Skin of body (tissue), 2 donors: ENCODE measurements around the gene AP1AR. TPM values are rescaled to one million over a fixed set of nuclear protein-coding genes. Genes with fewer than 3 reads are reported as not detected.
A peak's percentile ranks its signal among the peaks of the same experiment; 100 is the strongest.

Experiments used
- DNase-seq: peaks from one replicate; lab custom pipeline; 2025; lab: John Stamatoyannopoulos, UW
- total RNA-seq: library from RNA; depleted of rRNA; stranded (reverse); fragments of >200 nt; gene quantifications from one replicate; pipeline ENCODE4 v1.2.3, GENCODE V29; 2014

Gene AP1AR
- total RNA-seq, 1 donor from 2014 or later: 19.8 TPM

DNA sequence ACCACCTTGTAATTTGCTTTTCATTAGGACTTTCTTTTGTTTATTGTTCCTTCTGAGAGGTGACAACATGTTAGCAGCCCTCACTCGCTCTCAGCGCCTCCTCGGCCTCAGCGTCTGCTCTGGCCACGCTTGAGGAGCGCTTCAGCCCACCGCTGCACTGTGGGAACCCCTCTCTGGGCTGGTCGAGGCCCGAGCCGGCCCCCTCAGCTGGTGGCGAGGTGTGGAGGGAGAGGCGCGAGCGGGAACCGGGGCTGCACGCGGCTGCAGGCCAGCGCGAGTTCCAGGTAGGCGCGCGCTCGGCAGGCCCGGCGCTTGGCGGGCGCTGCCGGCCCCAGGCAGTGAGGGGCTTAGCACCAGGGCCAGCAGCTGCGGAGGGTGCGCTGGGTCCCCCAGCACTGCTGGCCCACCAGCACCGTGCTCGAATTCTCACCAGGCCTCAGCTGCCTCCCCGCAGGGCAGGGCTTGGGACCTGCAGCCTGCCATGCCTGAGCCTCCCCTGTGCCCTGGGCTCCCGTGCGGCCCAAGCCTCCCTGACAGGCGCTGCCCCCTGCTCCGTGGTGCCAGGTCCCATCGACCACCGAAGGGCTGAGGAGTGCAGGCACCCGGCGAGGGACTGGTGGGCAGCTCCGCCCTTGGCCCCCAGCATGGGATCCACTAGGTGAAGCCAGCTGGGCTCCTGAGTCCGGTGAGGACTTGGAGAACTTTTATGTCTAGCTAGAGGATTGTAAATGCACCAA lies 9.2 kb upstream of the AP1AR start:
- no peak for DNase-seq

DNA sequence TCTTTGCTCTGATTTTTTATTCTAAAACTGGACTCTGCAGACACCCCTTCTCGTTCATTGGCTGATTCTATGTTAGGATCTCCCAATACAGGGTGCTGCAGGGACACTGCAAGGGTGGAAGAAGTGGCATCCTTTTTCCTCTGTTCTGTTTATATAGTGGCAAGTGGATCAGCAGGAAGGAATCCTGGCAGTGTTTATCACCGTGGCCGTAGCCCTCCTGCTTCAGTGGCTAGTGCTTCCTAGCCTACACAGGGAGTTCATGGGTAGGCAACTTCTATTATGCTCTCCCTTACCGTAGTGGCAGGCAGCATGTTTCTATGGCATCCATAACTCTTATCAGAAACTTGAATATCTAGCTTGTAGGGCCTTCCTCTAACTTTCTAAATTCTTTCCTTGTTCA lies 6.4 kb upstream of the AP1AR start:
- DNase-seq: no peak

DNA sequence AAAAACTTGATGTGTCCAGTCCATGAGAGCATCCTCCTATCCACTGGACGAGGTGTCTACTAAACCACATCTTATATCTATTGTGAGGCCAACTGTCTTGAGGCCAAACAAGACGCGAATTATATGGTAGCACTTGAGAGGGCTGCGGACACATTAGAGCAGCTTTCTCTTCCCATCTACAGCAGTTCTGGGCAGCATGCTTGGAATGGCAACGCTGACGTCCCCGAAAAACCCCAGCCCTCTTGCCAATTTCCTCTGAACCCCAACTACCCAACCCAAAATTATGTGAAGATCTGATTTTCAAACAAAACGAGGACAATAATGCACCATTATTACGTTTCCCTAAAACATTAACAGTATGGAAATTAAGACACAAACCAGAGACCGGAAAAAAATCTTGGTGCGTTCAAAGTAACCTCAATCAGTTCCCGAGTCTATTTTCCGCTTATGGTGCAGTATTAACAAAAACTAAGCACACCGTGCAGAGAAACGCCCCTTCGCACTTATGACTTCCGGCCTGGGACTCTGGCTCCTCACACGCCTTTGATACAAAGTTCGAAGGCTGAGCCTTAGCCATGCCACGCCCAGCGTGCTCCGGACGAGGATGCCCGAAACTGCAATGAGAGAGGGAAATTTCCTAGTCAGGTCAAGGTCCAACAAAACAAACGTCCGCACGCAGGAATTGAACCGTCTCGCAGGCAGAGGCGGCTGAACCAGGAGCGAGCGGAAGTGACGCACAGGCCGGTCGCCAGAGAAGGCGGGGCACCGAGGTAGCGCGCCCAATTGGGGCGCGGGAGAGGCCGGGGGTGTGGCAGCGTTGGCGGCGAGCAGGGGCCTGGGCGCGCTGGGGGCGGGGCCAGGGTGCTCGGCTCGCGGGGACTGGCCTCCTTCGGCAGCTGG lies 458 bp upstream of the AP1AR start:
- peak; percentile 95 for DNase-seq

DNA sequence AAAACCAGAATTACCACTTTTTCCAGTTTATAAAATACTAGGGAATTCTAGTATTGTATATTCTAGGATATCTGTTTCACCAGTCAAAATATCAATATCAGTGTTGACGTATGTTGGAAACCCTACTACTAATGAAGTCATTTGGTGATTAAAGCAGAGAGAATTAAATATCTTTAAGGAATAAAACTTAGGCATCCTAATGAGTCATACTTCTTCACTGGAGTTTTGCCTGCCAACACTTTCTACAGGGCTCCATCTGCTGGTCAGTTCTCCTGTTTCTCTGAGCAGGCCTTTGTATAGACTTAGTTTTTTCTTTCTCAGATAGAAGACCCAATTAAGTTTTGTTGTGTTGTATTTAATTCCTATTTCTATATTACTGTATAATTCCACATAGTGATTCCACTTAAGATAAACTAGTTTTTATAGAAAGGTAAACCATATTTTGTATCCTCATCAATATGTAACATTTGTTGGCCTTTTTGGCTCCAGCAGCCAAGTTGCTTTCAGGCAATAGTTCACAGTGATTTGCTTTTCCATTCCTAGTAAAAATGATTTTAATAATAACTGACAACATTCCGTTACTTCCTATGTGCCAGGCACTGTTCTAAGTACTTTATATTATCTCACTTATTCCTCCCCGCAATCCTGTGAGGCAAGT lies 3.5 kb downstream of the AP1AR start:
- DNase-seq: peak; percentile 52

DNA sequence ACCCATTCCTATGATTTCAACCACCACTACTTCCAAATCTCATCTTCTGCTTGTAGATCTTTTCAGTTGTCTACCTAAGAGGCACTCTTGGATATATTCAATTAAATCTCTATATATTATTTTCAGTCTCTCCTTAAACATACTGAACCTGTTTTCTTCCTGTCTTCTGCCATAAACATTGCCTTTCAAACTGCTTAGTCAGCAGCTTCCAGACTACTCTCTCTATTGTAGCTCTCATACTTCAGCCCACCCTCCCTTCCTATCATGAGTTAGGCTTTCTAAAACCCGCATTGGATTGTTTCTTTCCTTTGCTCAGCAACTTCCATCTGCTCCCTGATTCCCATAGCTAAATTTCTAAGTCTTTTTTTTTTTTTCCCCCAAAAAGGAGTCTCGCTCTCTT lies 4.5 kb downstream of the AP1AR start:
- no peak for DNase-seq

DNA sequence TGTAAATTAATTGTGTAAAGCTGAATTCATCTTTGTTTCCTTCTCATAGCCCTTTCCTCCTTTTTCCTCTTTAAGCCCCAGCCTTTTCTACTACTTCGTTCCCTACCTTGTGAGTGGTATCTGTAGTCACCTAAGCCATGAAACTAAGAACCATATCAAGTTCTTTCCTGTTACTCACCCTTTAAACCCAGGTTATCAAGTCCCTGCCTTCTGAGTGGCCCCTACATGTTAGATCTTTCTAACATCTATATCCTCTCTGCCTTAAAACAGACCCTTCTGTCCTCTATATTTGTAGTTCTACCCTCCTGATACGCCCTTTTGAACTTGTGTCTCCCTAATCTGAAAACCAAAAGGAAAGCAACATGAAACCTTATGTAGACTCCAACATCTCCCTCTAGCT lies 7.2 kb downstream of the AP1AR start:
- no peak for DNase-seq

DNA sequence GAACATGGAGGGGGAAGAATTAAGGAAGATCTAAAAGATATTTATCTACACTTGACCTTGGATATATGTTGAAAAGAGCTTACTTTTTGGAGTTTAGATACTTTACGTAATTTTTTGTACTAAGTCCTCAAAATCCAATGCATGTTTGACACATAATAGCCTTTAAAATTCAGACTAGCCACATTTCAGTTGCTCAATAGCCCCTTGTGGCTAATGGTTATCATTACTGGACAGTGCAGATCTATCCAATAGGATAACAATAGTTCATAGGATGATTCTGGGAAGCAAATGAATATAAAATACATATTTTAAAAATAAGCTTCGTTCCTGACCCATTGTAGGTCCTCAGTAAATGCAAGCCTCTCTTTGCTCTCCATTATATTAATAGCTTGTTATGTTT lies 13.8 kb downstream of the AP1AR start:
- no peak for DNase-seq

DNA sequence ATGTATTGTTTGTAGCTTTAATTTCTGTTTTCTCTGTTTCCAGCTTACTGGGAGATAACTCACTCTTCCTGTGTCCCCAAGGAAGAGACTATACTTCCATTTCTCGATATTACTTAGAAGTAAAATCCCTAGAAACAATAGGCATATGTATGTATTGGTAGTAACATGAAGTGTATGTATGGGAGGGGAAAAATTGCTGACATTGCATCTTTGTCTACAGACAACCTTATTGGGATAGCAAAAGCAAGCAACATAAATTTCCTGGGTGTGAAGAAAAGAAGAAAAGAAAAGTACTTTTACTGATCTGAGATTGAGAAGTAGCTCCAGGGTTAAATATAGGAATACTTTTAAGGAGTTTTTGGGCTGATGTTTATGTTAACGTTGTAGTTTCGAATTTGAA lies 15.4 kb downstream of the AP1AR start:
- DNase-seq: no peak

DNA sequence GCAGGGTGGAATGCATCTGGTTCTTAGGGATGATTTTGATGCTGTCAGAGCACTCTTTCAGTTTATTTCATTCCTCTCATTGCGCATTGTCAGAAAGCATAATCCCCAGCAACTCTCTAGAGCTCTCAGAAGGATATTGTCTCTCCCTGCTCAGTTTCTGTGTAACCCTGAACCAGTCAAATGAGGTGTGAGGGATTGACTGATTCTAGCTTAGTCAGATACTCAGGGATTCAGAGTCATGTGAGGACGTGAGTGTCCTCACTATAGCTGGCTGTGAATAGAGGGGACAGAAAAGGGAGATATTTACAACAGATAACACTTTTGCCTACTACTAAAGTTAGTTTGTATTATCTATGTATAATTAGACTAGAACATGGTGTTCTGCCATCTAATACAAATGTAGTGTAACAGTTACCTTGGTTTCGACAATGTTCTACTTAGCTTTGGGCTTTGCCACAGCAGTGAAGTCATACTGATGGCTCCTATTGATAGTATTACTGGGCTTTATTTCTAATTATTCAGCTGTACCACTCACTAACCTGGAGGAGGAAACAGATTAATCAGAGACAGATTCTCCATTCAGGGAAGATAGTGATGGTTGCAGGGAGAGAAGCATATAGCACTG lies 19.5 kb downstream of the AP1AR start:
- no peak for DNase-seq

DNA sequence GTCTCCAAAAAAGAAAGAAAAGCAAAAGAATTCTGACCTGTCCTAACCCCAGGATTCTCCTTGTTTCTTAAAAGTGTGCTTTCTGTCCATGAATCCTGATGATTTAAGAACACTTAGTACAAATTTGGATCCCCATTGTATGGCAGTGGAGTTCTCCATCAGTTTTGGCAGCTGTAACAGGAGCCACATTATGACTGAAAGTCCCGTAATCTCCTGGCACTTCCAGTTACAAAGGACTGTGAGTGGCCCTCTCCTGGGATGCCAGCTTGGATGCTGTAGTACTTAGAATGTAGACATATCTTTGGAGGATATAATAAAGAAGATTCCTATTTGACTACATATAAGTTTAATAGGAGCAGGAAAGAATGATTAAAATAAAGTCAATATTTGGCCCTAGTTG lies 20.6 kb downstream of the AP1AR start:
- DNase-seq: no peak

DNA sequence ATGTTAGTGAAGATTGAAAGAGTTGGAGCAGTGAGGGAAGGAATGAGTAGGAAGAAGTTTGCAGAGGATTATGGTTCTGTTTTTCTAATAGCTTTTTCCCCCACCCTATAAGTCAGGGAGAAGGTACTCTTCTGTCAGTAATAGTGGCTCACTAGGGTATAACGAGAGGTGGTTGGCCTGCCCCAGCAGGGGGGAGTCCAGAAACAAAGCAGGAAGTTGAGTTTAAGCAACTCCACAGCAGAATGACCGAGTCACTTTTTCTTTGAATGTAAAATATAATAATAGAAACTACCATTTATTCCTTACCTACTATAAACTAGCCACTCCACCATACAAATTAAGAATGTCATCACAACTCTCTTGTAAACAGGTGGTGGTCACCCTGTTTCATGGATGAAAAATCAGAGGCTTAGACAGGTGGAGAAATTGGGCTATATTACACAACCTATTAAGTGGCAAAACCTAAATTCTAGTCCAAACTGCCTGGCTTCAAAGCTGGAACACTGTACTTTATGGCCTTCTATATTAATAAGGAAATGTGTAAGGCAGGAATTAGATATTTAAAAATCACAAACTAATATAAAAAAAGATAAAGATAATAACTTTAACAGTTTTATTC lies 21.9 kb downstream of the AP1AR start:
- DNase-seq: no peak

DNA sequence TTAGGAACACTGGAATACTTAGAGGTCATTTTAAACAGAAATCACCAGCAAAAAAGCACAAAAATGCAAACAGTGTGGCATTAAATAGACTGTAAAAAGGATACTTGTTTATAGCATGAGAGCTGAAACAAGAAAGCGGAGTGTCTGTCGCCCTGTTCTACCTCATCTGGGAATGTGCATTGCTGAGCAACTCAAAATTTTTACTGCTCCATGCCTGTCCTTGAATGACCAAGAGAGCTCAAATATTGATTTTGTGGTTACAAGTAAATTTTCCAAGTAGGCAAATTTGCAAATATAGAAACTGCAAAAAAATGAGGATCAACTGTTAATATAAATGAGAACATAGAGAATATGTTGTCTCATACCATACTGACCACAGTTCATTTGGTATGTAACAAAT lies 25.5 kb downstream of the AP1AR start:
- DNase-seq: no peak

DNA sequence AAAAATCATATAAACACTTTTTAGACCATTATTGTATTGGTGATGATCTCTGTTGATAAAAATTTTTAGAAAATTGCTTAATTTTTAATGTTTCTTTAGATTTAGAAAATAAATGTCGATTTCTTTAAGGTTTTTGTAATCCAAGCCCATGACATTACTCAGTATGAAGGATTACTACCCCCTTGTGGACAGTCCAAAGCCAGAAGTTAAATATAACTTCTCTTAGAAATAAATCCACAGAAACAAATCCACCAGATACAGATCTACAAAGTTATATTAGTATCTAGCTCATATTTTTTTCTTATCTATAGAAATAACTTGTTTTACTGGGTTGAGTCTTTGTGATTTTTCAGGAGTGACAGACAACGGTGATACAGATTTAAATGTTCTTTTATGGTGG lies 35.2 kb downstream of the AP1AR start:
- no peak for DNase-seq

DNA sequence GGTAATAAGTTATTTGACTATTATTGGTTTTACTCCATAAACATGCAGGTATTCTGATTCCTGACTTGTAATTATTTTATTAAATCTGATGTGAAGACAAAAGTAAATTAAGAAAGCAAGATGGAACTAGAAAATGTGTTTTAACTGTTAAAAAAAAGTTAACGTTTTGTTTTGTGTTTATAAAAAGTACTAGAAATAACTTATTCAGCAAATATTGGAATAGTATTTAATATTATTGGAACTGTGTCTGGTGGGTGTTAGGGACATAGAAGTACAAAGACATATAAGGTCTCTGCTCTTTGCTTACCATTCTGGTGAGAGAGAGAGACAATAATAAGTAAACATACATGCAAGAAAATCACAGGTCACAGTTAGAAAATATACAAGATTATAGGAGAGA lies 38.5 kb downstream of the AP1AR start:
- DNase-seq: no peak

DNA sequence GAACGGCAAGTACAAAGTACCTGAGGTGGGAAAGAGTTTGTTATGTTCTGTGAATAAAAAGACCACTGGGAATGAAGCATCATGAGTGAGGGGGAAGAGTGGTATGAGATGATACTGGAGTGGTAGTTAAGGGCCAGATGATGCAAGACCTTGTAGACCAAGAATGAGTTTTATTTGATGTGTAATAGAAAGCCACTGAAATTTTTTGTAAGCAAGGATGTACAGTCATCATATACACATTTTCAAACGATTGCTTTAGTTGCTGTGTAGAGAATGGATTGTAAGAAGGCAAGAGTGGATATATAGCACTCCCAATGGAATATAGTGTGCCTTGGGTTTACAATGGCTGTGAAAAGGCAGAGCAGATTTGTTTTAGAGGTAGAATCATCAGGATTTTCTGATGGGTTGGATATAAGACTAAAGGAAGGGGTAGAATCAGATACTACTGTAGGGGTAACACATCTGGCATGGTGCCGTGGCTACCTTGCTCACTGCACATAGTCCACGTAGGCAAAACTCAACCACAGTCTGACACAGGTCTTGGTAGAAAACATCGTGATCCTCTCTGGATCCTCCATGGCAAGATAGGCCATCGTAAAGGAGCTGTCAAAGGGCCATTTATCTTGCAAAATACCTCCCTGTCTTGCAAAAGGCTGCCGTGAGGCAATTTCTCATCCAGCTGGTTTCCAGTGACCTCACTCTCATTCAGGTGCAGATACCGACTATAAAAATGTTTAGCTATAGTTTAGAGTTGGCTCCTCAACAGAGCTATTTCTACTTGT lies 39.2 kb downstream of the AP1AR start:
- no peak for DNase-seq

DNA sequence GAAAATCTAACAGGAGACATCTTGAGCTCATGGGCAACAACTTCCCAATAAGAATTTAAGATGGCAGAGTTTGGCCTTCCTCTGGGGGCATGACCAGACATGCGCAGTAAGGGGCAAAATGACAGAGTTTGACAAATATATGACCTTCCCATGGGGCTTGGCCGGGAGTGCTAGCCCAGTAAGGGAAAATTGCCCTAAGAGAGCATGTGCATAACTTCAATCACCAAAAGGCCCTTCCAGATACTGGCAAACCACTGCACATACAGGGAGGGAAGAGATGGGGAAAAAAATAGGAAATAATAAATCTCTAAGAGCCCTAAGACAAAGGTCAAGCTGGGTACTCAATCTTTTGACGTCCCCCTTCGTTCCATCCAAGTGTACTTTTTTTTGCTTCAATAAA lies 40.7 kb downstream of the AP1AR start:
- DNase-seq: no peak

DNA sequence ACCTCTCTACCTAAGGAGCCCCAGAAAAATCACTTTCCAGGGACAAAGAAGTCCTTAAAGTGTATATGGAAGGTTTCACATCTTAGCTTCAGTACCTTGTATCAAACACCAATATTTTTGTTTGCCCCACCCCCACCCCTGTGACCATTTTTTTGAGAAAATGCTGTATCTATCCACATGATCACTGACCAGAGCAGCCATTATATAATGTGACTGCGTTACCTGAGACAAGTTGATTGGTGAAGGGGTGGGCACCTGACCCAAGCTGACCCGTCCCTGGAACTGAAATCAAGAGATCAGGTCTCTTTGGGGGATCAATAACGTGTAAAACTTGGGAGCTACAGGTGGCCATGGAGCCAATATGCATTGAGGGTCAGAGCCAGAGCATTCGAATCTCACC lies 43.4 kb downstream of the AP1AR start:
- DNase-seq: no peak

DNA sequence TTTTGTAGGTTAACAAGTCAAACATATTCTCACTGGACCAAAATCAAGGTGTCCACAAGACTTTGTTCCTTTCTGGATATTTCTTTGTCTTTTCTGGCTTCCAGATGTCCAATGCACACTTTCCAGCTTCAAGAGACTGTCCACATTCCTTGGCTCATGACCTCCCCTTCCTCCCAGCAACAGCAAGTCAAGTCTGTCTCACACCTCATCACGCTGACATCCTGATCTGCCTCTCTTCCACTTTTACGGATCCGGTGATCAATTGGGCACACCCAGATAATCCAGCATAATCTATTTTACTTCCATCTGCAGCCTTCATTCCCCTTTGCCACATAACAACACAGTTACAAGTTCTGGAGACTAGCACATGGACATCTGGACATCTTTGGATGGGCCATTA lies 44.5 kb downstream of the AP1AR start:
- DNase-seq: no peak

DNA sequence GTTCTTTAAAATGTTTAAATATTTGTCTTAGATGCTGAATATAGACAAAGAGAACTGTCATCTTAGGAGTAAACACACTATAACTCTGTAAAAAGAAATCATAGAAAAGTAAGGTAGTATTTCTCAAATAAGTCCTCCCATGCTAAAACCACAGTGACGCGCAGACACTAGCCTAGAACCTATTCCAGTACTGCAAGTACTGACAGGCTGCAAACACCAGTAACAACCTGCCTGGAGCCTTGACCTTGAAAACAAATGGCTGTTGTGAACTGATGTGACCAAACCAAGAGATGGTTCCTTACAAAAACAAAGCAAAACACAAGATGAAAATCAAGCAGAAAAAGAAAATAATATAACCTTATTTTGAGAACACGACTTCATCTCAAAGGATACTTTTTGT lies 45.6 kb downstream of the AP1AR start:
- DNase-seq: no peak

DNA sequence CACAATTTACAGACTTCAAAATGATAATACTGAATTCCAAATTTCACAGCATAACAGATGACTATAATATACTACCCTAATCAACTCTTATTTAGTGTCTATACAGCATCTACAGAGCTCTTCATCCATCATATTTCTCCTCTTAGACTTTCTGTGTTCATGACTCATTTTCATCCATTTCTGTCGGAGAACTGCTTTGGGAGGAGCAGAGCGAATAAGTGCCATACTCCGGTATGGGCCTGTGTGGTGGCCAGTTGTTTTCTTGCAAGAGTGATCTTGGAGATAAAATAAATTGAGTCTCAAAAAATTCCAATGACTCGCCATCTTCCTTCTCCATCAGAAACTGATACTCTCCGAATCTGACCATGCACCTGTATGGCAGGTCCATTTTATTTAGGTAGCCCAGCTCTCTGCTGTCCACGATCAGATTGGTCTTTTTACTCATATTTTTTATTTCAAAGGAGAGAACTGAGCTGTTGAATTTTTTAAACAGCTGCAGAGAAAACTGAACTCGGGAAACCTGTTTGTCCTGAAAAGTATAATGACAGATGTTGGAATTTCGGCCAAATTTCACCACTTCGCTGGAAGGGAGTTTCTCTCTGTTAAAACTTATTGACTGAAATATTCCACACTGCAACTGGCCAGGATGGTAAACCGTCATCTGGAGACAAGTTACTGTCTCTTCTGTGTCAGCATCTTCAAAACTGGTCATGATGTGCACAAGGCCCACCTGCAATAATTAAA lies 46.3 kb downstream of the AP1AR start:
- no peak for DNase-seq
